C4-2B (cell line): ENCODE results near the gene UCP3.

Source experiments
- H3K27ac ChIP-seq: fragments of 450-650 bp; 2 replicates; pipeline ENCODE4 v1.5.1; 2017
- CTCF ChIP-seq: fragments of 450-650 bp; conservative IDR thresholded peaks from 2 replicates; pipeline ENCODE4 v1.5.1; 2017; ENCODE audit warnings: mild to moderate bottlenecking
- ZFX ChIP-seq: fragments of 450-650 bp; IDR thresholded peaks from 2 replicates; pipeline ENCODE4 v1.6.1; 2017

UCP3 gene

DNA sequence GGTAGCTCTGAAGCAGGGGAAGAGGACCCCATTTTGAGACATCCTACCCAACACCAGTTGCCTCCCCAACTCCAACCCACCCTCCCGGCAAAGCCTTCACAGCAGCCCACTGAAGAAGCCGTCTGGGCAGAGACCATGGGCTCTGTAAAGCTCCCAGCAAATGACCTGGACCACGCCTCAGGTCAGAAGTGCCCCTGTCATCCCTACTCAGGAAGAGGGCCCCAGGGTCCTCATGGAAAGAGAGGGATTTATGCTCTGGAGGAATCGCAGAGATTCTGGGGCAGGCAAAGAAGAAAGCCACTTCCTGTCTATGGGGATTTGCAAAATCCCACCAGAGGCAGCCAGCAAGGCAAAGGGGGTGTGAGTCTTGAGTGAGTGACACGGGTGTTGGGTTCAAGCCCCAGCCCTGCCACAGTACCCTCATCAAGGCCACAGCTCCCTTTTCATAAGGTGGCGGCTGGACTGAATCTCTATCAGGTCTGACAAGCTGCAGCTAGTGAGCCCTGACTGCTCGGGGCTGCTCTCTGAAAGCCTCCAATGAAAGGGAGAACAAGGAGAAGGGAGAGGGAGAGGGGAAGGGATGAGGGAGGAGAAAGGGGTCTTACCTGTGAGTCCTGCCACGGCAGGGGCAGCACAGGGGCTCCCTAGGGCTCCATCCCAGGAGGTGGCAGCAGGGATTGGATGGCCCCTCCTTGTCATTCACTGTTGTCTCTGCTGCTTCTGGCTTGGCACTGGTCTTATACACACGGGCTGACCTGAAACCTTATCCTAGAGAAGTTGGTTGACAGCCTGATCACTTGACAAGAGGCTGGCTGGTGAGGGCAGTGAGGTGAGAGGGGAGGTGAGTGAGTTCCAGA lies at the start of gene UCP3:
TSS of gene UCP3 (minus strand) at position 713 of the 857 bp plus-strand sequence. CDS start 2,043 bp downstream, outside the sequence.
- no peak within 1 kb of the TSS for H3K27ac ChIP-seq
- no peak for TF ChIP-seq CTCF
- TF ChIP-seq ZFX = no peak

GRCh38 chr11:74057249-74058151 lies 48.6 kb upstream of the UCP3 start:
- TF ChIP-seq ZFX = no peak
- no peak for TF ChIP-seq CTCF
- H3K27ac ChIP-seq = no peak overlapping the region

DNA sequence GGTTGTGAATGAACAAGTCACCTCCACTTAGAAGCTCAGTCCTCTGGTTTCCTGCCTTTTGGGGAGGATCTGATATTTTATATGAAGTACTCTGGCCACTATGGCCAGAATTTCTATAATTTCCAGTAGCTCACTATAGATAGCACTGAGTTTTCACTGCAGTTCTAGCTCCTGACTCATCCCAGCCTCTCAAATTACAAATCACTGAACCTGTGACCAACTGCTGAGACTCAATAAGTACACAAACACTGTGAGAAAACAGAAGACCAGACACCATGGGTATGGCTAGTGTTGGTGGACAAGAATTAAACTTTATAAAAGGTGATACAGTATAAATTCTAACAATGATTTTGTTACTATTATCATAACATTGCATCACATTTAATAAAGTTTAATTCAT lies 47.1 kb upstream of the UCP3 start:
- no peak overlapping the region for H3K27ac ChIP-seq
- no peak for TF ChIP-seq CTCF
- TF ChIP-seq ZFX = no peak

GRCh38 chr11:74050465-74050864 lies 41.6 kb upstream of the UCP3 start:
- TF ChIP-seq ZFX = no peak
- TF ChIP-seq CTCF = no peak
- H3K27ac ChIP-seq = no peak overlapping the region

GRCh38 chr11:74048993-74049392 lies 40.1 kb upstream of the UCP3 start:
- TF ChIP-seq CTCF (no peak), ZFX (no peak)
- H3K27ac ChIP-seq = no peak overlapping the region

DNA sequence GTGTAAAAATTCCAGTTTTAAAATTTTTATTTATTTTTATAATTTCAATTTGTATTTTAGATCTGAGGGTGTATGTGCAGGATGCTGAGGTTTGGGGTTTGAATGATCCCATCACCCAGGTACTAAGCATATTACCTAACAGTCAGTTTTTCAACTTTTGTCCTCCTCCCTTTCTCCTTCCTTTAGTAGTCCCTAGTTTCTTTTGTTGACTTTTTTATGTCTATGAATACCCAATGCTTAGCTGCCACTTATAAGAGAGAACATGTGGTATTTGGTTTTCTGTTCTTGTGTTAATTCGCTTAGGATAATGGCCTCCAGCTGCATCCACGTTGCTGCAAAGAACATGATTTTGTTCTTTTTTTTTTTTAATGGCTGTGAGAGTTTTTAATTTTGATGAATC lies 35.7 kb upstream of the UCP3 start:
- H3K27ac ChIP-seq = no peak overlapping the region
- TF ChIP-seq CTCF (no peak), ZFX (no peak)

DNA sequence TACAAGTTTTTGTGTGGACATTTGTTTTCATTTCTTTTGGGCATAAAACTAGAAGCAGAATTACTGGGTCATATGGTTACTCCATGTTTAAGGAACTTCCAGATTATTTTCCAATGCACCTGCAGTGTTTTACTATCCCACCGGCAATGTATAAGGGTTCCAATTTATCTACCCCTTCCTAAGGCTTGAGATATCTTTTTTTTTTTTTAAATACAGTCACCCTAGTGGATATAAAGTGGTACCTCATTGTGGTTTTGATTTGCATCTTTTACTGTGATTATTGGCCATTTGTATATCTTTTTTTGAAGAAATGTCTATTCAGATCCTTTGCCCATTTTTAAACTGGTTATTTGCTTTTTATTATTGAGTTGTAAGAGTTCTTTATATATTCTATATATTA lies 34.6 kb upstream of the UCP3 start:
- TF ChIP-seq CTCF (no peak), ZFX (no peak)
- no peak overlapping the region for H3K27ac ChIP-seq
